NCI-H2081 treated with DMSO at 0.1 percent for 48 hours (cell line): Measurements from ENCODE around the gene BOLA3.
"Not testable (repeated sequence)": the region's sequence is repeated elsewhere in the genome, so short reads cannot be mapped to it uniquely, and the experiment has no call there.

Source experiments
- DNase-seq: peaks from one replicate; lab custom pipeline; 2025; lab: John Stamatoyannopoulos, UW

Gene BOLA3

GRCh38 chr2:74148457-74149246 is 940 bp upstream of the BOLA3 start:
- no peak for DNase-seq

GRCh38 chr2:74146929-74147726 is 584 bp downstream of the BOLA3 start:
- DNase-seq, result no peak

- no peak for DNase-seq
Observed at GRCh38 chr2:74142340-74142739, 5.4 kb downstream of the BOLA3 start.

GRCh38 chr2:74138600-74139323 is 8.9 kb downstream of the BOLA3 start:
- no peak for DNase-seq

DNA sequence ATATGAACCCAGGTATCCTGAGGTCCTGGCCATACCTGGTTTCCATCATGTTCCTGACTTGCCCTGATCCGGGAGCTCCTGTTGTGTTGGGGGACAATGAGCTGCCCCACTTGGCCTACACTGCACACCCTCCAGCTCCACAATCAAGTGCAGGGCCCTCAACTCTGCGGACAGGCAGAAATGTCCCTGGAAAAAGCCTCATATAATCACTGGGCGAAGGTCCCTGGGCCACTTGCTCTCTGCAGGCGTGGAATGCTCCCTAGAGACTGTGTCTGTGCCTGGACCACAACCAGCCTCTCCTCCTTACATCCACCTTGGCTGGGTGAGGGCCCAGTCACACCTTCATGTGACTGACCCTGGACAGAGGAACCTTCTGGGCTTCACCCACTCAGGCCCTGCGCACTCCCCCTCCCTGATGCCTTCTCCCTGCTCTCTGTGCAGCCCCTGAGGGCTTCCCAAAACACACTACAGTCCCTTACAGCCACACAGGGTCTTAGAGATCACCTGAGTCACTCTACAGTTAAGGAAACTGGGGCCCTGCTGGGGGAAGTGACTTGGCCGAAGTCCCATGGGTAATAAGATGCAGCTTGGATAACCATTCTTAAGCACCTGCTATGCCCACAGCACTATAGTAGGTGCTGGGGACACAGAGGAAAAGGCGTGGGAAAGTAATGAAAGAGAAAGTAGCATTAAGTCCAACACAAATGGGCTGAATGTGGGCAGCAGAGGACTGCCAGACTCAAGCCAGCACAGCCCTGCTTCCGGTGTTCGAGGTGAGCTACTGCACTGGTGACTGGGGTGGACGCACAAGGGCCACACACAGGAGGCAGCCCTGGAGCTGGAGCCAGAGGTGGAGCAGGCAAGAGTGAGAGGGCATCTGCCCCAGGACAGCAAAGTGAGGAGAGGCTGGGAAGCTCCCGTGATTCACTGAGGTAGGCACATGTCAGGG is 9.8 kb downstream of the BOLA3 start:
- no peak for DNase-seq

DNA sequence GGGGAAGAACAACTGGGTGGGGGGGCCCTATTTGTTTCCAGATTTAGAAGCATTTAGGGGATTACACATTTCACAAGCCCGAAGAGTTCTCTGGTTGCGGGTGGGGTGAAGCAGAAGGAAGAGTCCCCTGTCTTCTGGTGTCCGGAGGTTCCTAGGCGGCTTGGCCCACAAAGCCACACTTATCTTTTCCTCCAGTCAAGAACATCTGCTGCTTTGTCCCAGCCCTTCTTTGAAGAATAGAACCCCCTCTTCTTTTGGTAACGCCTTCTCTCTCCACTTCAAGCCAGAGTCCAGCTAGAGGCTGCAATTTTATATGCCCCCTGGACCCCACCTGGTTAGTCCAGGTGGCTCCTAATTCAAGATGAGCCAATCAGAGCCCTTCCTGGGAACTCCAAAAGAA is 15.8 kb downstream of the BOLA3 start:
- DNase-seq, result no peak

DNA sequence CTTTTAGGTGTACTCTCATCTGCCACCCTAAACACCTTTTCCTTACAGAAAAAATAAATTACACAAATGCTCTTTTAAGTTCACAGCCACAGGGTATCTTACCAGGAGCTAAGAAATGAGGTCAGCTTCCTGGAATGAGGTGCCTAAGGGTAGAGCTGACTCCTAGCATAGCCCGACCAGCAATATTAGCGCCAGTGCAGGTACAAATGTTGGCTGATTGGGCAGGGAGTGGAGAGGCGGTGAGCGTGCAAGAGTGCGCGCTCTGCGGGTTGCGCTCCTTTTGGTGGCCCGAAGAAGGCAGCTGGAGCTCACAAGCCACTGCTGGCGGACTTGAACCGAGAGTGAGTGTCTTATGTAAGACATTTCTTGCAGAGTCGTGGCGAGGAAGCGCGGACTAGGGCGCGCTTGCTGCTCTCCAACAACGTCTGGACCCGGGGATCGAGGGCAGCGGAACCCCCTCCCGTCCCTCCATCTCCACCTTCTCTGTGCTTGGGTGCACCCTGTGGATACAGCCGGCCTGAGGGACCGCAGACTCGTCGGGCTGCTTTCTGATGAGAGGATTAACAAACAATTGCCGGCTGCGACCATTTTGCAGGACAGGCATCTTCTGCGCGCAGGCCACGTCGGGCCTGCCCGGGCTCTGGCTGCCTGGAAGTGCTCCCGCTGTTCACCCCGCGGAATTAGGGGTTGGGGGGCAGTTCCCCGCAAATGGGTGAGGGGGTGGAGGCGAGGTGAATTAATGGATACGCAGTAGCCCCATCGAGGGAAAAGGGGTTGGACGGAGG is 17.3 kb downstream of the BOLA3 start:
- DNase-seq, result no peak

- DNase-seq, result no peak
Observed at GRCh38 chr2:74128206-74128605, 19.5 kb downstream of the BOLA3 start.

DNA sequence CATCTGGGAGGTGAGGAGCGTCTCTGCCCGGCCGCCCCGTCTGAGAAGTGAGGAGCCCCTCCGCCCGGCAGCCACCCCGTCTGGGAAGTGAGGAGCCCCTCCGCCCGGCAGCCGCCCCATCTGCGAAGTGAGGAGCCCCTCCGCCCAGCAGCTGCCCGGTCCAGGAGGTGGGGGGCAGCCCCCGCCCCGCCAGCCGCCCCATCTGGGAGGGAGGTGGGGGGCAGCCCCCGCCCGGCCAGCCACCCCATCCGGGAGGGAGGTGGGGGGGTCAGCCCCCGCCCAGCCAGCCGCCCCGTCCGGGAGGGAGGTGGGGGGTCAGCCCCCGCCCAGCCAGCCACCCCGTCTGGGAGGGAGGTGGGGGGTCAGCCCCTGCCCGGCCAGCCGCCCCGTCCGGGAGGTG is 23.8 kb downstream of the BOLA3 start:
- DNase-seq, result not testable (repeated sequence)

DNA sequence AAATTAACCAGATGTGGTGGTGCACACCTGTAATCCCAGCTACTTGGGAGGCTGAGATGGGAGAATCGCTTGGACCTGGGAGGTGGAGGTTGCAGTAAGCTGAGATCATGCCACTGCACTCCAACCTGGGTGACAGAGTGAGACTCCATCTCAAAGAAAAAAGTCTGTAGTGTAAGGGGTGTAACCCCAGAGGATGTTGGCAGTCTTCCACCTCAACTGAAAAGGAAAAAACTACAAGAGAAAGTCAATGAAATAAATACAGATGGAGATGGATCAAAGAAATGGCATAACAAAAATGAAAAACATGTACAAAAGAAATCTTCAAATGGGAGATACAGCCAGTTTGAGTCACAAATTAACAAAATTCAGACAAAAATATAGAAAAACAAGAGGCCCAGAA is 25.9 kb downstream of the BOLA3 start:
- DNase-seq, result not testable (repeated sequence)

- DNase-seq, result peak; percentile 30
Observed at GRCh38 chr2:74119912-74120825, 27.5 kb downstream of the BOLA3 start.

GRCh38 chr2:74119339-74119738 is 28.4 kb downstream of the BOLA3 start:
- DNase-seq, result no peak

DNA sequence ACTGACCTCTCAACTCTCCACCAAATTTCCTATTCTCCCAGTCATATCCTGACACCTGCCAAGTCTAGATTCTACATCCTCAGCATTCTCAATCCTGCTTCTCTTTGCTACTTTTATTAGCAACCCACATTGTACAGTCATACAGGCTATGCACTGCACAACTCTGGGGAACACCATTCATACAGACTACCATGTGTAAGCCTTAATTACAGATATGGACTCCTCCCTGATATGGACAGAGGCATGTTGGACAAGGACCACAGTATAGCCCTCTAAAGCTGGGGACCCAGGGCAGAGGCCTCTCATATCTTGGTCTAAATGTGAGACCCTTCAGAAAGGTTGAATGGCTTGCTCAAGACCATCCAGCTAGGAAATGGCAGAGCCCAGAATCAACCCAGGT is 36.3 kb downstream of the BOLA3 start:
- DNase-seq, result no peak

- DNase-seq, result no peak
Observed at GRCh38 chr2:74110537-74110936, 37.2 kb downstream of the BOLA3 start.

GRCh38 chr2:74109551-74109950 is 38.2 kb downstream of the BOLA3 start:
- no peak for DNase-seq

DNA sequence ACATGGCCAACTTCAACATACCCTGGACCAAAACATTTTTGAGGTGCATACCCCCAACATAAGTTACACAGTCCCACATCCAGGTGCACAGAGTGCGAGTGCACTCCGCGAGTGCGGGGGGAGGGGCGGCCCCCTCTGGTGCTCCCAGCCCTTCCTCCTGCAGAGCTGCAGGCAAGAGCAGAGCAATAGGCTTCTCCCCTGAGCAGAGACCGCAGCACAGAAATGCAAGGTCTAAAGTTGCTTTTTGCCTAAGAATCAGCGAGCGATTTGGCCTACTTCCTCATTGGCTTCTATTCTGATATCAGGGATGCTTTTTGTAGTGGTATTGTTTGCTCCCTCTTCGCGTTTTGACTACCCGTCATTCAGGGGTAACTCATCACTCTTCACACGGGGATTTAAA is 40.6 kb downstream of the BOLA3 start:
- no peak for DNase-seq

DNA sequence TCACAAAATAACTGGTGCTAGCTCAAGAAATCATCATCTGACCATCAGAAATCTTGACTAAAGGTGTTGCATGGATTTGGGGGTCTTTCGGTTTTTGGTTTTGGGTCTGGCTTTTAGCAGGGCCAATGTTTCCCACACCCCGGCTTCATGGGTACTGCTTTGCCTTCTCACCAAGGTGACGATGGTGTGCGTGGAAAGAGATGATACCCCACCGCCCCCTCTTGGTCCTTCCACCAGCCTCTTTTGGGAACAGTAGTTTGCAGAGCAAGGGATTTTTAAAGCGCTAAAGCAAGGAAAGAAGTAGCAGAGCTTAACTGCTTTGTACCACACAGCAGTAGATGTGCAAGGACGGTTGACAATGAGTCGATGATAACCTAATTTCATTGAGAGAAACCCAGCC is 42.3 kb downstream of the BOLA3 start:
- DNase-seq, result no peak

DNA sequence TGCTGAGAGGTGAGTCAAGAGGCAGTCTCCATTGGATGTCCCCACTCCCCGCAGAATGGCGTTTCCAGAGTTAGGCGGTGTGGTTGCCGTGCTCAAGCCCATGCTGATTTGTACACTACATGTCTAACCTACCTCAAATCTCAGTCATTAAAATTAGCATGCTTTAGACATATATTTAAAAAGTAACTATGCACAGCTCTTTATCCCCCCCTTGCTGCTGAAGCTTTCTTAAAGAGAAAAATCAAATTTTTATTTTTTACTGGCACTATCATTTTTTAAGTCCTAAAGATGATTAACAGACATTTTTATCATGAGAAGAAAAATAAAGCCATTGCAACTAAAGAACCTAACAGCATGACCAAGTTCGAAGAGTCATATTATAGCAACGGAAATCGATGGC is 42.9 kb downstream of the BOLA3 start:
- no peak for DNase-seq

GRCh38 chr2:74103763-74104162 is 43.9 kb downstream of the BOLA3 start:
- no peak for DNase-seq

DNA sequence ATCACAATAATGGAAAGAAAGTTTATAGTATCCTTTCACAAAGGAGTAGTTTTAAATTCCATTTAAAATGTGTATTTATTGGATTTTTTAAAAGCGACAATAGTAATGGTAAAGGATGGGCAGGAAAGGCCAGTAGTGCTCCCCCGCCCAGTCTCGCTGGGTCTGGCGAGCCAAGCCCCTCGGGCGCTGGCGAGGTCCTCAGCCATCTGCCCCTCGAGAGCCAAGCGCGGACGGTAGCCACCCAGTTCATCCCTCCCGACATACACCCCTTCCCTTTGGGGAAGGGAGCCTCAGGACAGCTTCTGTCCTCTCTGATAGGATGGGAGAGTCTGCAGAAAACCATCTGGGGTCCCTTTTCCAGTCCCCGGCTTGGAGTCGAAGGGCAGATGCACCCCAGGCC is 45.2 kb downstream of the BOLA3 start:
- no peak for DNase-seq
